Erythroblast (primary cell): ENCODE measurements around the gene MAP2K4.

Source experiments
- GATA1 ChIP-seq: IDR thresholded peaks from 2 replicates; pipeline ENCODE4 v1.6.1; 2011; ENCODE audit warnings: low read depth, mild to moderate bottlenecking, control low read depth, low read length, moderate library complexity
- POLR2A ChIP-seq: IDR thresholded peaks from 2 replicates; pipeline ENCODE4 v1.6.1; 2011; ENCODE audit warnings: mild to moderate bottlenecking, low read length

- TF ChIP-seq POLR2A (no peak), GATA1 (no peak)
Observed at GRCh38 chr17:12133183-12133582, 112.5 kb downstream of the MAP2K4 start.
